ENCODE measurements around the gene DRAM2. TPM values are rescaled to one million over a fixed set of nuclear protein-coding genes. Genes with fewer than 3 reads are reported as not detected.
"Not testable (repeated sequence)": the region's sequence is repeated elsewhere in the genome, so short reads cannot be mapped to it uniquely, and the experiment has no call there.

The DRAM2 gene
- total RNA-seq, 1 experiment from 2014 or later = 15.7 TPM

GRCh38 chr1:111095421-111095820 is 44.5 kb downstream of the DRAM2 start:
- H3K9me3 ChIP-seq (ENCODE audit: control insufficient read depth, insufficient read depth, low read depth, low read length); intact Hi-C loops (cut with micrococcal nuclease; ENCODE audit: unreplicated experiment); POLR2A ChIA-PET; ATAC-seq; DNase-seq (ENCODE audit: low read depth, low spot score); in situ Hi-C loops (cut with HindIII; ENCODE audit: low pct_unique_long_range_greater_than_20kb, low sequenced_read_pairs); H3K36me3 ChIP-seq (ENCODE audit: control insufficient read depth, insufficient read depth, low read length); H3K4me1 ChIP-seq (ENCODE audit: control insufficient read depth, insufficient read depth, low read length); BruUV-seq (replicated peaks); H3K27me3 ChIP-seq (ENCODE audit: control insufficient read depth, insufficient read depth, low read length); CTCF ChIA-PET; H3K4me3 ChIP-seq (ENCODE audit: low read depth in 2 of 2, low read length in 2 of 2); H3K27ac ChIP-seq (ENCODE audit: low read length): not testable (repeated sequence)

- H3K4me3 ChIP-seq (ENCODE audit: low read depth in 2 of 2, low read length in 2 of 2) = no peak overlapping the region
- intact Hi-C loops (cut with micrococcal nuclease; ENCODE audit: unreplicated experiment) (no loop called here), in situ Hi-C loops (cut with HindIII; ENCODE audit: low pct_unique_long_range_greater_than_20kb, low sequenced_read_pairs) (no loop called here)
- H3K9me3 ChIP-seq (ENCODE audit: control insufficient read depth, insufficient read depth, low read depth, low read length) = no peaks in the 10 kb centered on the region
- no peak overlapping the region for H3K27ac ChIP-seq (ENCODE audit: low read length)
- ChIA-PET CTCF (no interaction called here), POLR2A (no interaction called here)
- TF ChIP-seq SIN3A (IDR thresholded peaks at IDR 0.05; ENCODE audit: borderline replicate concordance, insufficient read depth, low read depth, low read length) (no peak), TCF7L2 (IDR thresholded peaks at IDR 0.05; ENCODE audit: low read depth, low read length) (no peak), REST (IDR thresholded peaks at IDR 0.05; ENCODE audit: insufficient read depth in 1 of 2, low read depth in 2 of 2, low read length in 1 of 2) (no peak), POLR2AphosphoS5 (IDR thresholded peaks at IDR 0.05; ENCODE audit: low read depth, low read length) (no peak)
- TF ChIP-seq, protein P1, sequence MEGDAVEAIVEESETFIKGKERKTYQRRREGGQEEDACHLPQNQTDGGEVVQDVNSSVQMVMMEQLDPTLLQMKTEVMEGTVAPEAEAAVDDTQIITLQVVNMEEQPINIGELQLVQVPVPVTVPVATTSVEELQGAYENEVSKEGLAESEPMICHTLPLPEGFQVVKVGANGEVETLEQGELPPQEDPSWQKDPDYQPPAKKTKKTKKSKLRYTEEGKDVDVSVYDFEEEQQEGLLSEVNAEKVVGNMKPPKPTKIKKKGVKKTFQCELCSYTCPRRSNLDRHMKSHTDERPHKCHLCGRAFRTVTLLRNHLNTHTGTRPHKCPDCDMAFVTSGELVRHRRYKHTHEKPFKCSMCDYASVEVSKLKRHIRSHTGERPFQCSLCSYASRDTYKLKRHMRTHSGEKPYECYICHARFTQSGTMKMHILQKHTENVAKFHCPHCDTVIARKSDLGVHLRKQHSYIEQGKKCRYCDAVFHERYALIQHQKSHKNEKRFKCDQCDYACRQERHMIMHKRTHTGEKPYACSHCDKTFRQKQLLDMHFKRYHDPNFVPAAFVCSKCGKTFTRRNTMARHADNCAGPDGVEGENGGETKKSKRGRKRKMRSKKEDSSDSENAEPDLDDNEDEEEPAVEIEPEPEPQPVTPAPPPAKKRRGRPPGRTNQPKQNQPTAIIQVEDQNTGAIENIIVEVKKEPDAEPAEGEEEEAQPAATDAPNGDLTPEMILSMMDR (IDR thresholded peaks at IDR 0.05) = no peak
- DNase-seq (ENCODE audit: low read depth, low spot score) (no peak), ATAC-seq (no peak)
- no peaks in the 10 kb centered on the region for H3K4me1 ChIP-seq (ENCODE audit: control insufficient read depth, insufficient read depth, low read length)
- no peaks in the 10 kb centered on the region for H3K27me3 ChIP-seq (ENCODE audit: control insufficient read depth, insufficient read depth, low read length)
- no peaks in the 10 kb centered on the region for H3K36me3 ChIP-seq (ENCODE audit: control insufficient read depth, insufficient read depth, low read length)
- no TSS peak for BruUV-seq (replicated peaks)
Measured at GRCh38 chr1:111089638-111090037, 50.3 kb downstream of the DRAM2 start.

DNA sequence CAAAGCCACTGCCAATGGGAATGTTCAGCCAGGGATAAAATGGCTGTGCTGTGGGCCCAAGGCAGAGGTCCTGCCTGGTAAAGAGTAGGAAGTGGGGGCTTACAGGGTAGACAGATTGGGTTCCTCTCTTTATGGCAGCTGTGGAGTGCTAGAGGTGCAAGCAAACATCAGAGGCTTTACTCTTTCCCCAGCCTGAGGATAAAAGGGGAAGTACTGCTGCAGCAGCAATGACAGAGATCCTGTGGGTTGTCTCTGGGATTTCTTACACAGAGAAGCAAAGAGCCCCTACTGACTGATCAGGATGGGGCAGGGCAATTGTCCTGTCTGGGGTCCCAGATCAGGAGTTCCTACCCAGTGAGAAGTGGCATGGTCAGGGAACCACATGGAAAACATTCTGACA is 54.2 kb downstream of the DRAM2 start:
- Histone ChIP-seq H3K36me3 (ENCODE audit: control insufficient read depth, insufficient read depth, low read length) (no peaks in the 10 kb centered on the region), H3K4me3 (ENCODE audit: low read depth in 2 of 2, low read length in 2 of 2) (no peak overlapping the region), H3K4me1 (ENCODE audit: control insufficient read depth, insufficient read depth, low read length) (no peaks in the 10 kb centered on the region), H3K27ac (ENCODE audit: low read length) (no peak overlapping the region), H3K27me3 (ENCODE audit: control insufficient read depth, insufficient read depth, low read length) (no peaks in the 10 kb centered on the region), H3K9me3 (ENCODE audit: control insufficient read depth, insufficient read depth, low read depth, low read length) (no peaks in the 10 kb centered on the region)
- no peak for TF ChIP-seq POLR2AphosphoS5 (IDR thresholded peaks at IDR 0.05; ENCODE audit: low read depth, low read length)
- TF ChIP-seq REST (IDR thresholded peaks at IDR 0.05; ENCODE audit: insufficient read depth in 1 of 2, low read depth in 2 of 2, low read length in 1 of 2) = no peak
- TF ChIP-seq, protein P1 (IDR thresholded peaks at IDR 0.05) = no peak
- TF ChIP-seq SIN3A (IDR thresholded peaks at IDR 0.05; ENCODE audit: borderline replicate concordance, insufficient read depth, low read depth, low read length) = no peak
- no peak for TF ChIP-seq TCF7L2 (IDR thresholded peaks at IDR 0.05; ENCODE audit: low read depth, low read length)
- BruUV-seq (replicated peaks) = no TSS peak
- no peak for DNase-seq (ENCODE audit: low read depth, low spot score)
- ATAC-seq = no peak
- intact Hi-C loops (cut with micrococcal nuclease; ENCODE audit: unreplicated experiment) = no loop called here
- in situ Hi-C loops (cut with HindIII; ENCODE audit: low pct_unique_long_range_greater_than_20kb, low sequenced_read_pairs) = no loop called here
- POLR2A ChIA-PET = no interaction called here
- CTCF ChIA-PET = no interaction called here

Data from Panc1 (cell line).